IPS-18a (cell line): Measurements from ENCODE around the gene ZNF672.

Source experiments
- H3K27ac ChIP-seq: one replicate; pipeline ENCODE4 v1.5.1; 2013; ENCODE audit warnings: low read length
- H3K27me3 ChIP-seq: one replicate; pipeline ENCODE4 v1.6.1; 2013; ENCODE audit warnings: mild to moderate bottlenecking, low read length; ENCODE audit not compliant: control insufficient read depth, insufficient read depth
- H3K36me3 ChIP-seq: one replicate; pipeline ENCODE4 v1.6.1; 2013; ENCODE audit warnings: low read depth, low read length; ENCODE audit not compliant: control insufficient read depth
- H3K4me1 ChIP-seq: one replicate; pipeline ENCODE4 v1.6.1; 2013; ENCODE audit warnings: low read depth, low read length; ENCODE audit not compliant: control insufficient read depth
- H3K4me3 ChIP-seq: one replicate; pipeline ENCODE4 v1.5.1; 2013; ENCODE audit warnings: low read length
- H3K9ac ChIP-seq: one replicate; pipeline ENCODE4 v1.6.1; 2013; ENCODE audit warnings: mild to moderate bottlenecking, low read length, moderate library complexity
- H3K9me3 ChIP-seq: one replicate; pipeline ENCODE4 v1.6.1; 2013; ENCODE audit warnings: low read depth, low read length; ENCODE audit not compliant: control insufficient read depth

Gene ZNF672

DNA sequence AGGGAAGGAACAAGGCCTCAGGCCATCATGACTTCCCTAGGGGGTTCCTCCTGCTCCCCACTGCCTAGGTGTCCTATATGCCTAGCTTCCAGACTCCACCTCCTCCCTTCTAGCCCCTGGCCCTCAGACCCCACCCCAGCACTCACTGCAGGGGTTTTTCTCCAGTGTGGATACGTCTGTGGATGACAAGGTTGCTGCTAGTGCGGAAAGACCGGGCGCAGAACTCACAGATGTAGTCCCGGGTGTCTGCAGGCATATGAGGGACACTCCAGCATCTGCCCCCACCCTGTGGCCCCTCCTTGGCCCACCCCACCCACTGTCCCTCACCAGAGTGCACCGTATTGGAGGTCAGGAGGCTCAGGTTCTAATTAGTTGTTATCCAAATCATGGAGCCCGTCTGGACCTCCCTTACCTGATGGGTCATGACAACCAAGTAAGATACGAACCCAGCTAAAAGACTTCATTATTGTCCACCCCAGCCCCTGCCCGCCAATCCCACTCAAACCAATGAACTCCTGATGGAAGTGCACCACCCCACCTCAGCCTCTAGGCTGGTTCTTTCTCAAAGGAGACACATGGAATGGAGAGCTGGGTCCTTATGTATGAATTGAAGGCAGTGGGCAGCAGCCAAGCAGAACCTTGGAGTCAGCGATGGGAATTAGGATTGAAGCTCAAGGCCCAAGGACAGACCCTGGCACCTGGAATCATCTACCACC lies 12.7 kb downstream of the ZNF672 start:
- no peak overlapping the region for H3K27ac ChIP-seq
- no peak overlapping the region for H3K9ac ChIP-seq
- no peaks in the 10 kb centered on the region for H3K9me3 ChIP-seq
- peaks cover 62% of the 10 kb centered on the region for H3K36me3 ChIP-seq
- H3K4me1 ChIP-seq = no peaks in the 10 kb centered on the region
- no peak overlapping the region for H3K4me3 ChIP-seq
- H3K27me3 ChIP-seq = no peaks in the 10 kb centered on the region

DNA sequence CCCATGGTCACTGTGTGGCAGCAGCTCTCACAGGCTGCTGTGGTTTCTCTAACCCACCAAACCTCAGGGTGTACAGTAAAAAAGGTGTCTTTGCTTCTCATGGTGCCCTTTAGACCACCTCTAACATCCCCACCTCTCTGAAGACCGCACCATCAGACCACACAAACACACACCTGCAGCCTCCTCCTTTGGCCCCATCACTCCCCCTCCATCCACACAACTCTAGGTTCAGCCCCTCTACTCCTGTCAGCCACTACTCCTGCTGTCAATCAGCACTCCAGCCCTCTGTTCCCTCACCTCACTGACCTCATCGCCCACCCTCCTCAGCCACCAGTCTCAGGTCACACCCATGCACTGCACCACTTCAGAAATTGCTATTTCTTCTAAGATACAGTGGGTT lies 13.4 kb downstream of the ZNF672 start:
- H3K27ac ChIP-seq = no peak overlapping the region
- H3K36me3 ChIP-seq = peaks cover 58% of the 10 kb centered on the region

DNA sequence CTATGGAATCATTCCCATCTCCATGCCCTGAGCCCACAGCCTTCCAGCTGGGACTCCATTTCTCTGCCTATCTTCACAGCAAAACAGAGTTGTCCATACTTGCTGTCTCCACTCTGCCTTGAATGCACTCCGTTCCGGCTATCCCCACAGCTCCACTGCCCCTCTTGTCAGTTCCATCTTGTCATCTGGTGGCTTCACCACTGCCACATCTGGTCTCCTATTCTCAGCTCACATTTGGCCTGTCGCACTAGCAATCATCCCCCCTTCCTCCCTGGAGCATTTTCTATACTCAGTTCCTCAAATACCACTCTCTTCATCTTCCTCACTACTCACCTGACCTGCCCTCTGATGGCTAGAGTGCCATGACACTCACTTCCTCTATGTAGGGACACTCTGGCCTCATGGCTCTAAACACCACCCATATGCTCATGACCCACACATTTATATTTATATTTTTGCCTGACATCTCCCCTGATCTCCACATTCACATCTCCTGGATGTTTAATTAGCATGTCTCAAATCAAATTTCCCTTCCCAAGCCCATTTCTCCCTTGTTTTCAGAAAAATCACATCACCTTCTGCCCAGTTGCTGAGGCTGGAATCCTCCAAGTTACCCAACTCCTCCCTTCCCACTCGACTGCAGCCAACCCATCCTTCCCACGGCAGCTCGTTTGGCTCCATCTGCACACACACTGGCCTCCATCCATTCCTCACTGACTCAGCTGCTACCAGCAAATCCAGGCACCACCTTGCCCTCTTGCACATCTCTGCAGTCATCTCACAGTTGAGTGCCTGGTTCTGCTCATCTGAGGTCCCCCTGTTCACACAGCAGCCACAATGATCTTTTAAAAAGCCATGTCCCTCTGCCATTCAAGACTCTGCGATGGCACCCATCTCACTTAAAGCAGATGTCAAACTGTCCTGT lies 14.7 kb downstream of the ZNF672 start:
- H3K27ac ChIP-seq = no peak overlapping the region
- H3K4me3 ChIP-seq = no peak overlapping the region
- peaks cover 5% of the 10 kb centered on the region for H3K4me1 ChIP-seq
- peaks cover 50% of the 10 kb centered on the region for H3K36me3 ChIP-seq
- H3K27me3 ChIP-seq = no peaks in the 10 kb centered on the region
- no peaks in the 10 kb centered on the region for H3K9me3 ChIP-seq
- no peak overlapping the region for H3K9ac ChIP-seq

More for the DNA sequence above, 13.4 kb downstream of the ZNF672 start:
- H3K9ac ChIP-seq = no peak overlapping the region
- H3K4me1 ChIP-seq = no peaks in the 10 kb centered on the region
- no peaks in the 10 kb centered on the region for H3K9me3 ChIP-seq
- H3K4me3 ChIP-seq = no peak overlapping the region
- no peaks in the 10 kb centered on the region for H3K27me3 ChIP-seq

DNA sequence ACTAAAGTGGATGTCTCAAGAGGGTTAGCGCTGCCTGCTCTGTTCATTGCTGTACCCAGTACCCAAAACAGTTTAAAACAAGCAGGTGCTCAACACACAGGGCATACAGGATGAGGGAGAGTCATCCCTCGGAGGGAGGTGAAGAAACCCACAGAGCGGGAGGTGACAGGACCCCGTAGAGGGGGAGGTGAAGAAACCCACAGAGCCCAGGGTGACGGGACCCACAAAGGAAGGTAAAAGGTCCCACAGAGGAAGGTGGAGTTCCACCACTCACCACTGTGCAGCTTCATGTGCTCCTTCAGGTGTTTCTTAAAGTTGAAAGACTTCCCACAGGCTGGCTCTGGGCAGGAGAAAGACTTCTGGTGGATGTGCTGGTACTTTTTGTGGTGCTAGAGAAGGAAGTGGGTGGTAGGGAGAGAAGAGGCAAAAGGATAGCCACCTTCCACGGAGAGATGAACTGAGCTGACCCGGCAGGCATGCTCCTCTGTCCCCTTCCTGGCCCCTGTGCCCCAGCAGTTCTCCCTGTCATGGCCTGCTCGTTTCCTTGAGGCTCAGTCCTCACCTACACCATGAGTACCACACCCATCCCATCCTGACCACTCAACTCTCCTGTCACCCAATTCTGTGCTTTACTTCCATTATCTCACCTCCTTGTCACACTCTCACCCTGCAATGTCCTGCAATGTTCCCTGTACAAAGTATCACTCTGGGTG lies 15.8 kb downstream of the ZNF672 start:
- H3K9ac ChIP-seq = no peak overlapping the region
- peaks cover 39% of the 10 kb centered on the region for H3K36me3 ChIP-seq
- H3K9me3 ChIP-seq = no peaks in the 10 kb centered on the region
- H3K27me3 ChIP-seq = no peaks in the 10 kb centered on the region
- H3K27ac ChIP-seq = no peak overlapping the region
- peaks cover 5% of the 10 kb centered on the region for H3K4me1 ChIP-seq
- no peak overlapping the region for H3K4me3 ChIP-seq

DNA sequence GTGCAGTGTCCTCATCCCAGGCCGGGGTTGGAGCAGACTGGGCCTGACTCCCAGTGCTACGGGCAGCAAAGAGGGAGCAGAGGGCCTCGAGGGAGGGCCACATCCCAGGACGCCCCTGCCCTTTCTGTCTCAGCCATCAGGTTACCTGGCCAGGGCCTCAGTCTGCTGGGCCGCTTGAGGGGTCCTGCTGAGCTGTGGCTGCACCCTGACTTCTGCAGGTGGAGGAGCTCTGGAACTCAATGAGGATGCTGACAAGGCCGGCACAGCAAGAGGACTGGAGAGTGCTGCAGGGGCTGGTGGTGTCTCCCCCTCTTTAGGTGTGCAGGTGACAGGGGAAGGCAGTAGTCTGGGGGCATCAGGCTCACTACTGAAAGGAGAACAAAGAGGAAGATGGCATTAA lies 17.6 kb downstream of the ZNF672 start:
- no peaks in the 10 kb centered on the region for H3K9me3 ChIP-seq
- peaks cover 5% of the 10 kb centered on the region for H3K4me1 ChIP-seq
- no peak overlapping the region for H3K9ac ChIP-seq
- peaks cover 22% of the 10 kb centered on the region for H3K36me3 ChIP-seq
- H3K27me3 ChIP-seq = peaks cover 7% of the 10 kb centered on the region
- H3K4me3 ChIP-seq = no peak overlapping the region
- no peak overlapping the region for H3K27ac ChIP-seq

- Histone ChIP-seq H3K9ac (no peak overlapping the region), H3K4me3 (no peak overlapping the region), H3K36me3 (peaks cover 22% of the 10 kb centered on the region), H3K9me3 (no peaks in the 10 kb centered on the region), H3K27ac (no peak overlapping the region), H3K4me1 (peaks cover 5% of the 10 kb centered on the region), H3K27me3 (peaks cover 9% of the 10 kb centered on the region)
These were observed 18.2 kb downstream of the ZNF672 start for GRCh38 chr1:248856176-248856575.

DNA sequence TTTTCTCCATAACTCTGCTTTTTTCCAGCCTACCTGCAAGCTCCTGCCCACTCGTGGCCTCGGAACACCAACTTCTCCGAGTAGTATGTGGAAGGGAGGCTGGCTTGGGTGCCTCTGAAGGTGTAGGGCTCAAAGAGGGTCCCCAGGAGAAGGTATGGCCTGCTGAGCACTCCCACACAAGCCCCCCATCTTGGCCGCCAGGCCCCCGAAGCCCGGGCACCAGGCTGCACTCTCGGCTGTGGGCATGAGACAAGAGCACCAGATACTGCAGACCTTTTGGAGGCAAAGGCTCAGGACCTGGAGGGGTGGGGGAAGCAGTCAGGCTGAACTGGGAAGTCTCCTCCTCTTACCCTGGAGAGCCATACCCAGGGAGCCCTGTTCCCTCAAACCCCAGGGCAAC lies 19.2 kb downstream of the ZNF672 start:
- Histone ChIP-seq H3K27ac (no peak overlapping the region), H3K9ac (peak overlapping the region; percentile 66), H3K4me3 (peak overlapping the region; percentile 59)

GRCh38 chr1:248857749-248858095 lies 19.7 kb downstream of the ZNF672 start:
- H3K27ac ChIP-seq = peak overlapping the region; percentile 5
- H3K4me3 ChIP-seq = peak overlapping the region; percentile 59
- peak overlapping the region; percentile 66 for H3K9ac ChIP-seq
- peaks cover 8% of the 10 kb centered on the region for H3K4me1 ChIP-seq
- H3K27me3 ChIP-seq = peaks cover 25% of the 10 kb centered on the region
- no peaks in the 10 kb centered on the region for H3K9me3 ChIP-seq
- peaks cover 22% of the 10 kb centered on the region for H3K36me3 ChIP-seq

More for the DNA sequence above, 19.2 kb downstream of the ZNF672 start:
- no peaks in the 10 kb centered on the region for H3K9me3 ChIP-seq
- H3K4me1 ChIP-seq = peaks cover 5% of the 10 kb centered on the region
- peaks cover 22% of the 10 kb centered on the region for H3K36me3 ChIP-seq
- H3K27me3 ChIP-seq = peaks cover 19% of the 10 kb centered on the region

- peak overlapping the region; percentile 66 for H3K9ac ChIP-seq
- peak overlapping the region; percentile 59 for H3K4me3 ChIP-seq
- no peaks in the 10 kb centered on the region for H3K9me3 ChIP-seq
- H3K36me3 ChIP-seq = peaks cover 18% of the 10 kb centered on the region
- peak overlapping the region; percentile 5 for H3K27ac ChIP-seq
- H3K27me3 ChIP-seq = peaks cover 30% of the 10 kb centered on the region
- H3K4me1 ChIP-seq = peaks cover 10% of the 10 kb centered on the region
These were observed 20.3 kb downstream of the ZNF672 start for GRCh38 chr1:248858096-248858890.

DNA sequence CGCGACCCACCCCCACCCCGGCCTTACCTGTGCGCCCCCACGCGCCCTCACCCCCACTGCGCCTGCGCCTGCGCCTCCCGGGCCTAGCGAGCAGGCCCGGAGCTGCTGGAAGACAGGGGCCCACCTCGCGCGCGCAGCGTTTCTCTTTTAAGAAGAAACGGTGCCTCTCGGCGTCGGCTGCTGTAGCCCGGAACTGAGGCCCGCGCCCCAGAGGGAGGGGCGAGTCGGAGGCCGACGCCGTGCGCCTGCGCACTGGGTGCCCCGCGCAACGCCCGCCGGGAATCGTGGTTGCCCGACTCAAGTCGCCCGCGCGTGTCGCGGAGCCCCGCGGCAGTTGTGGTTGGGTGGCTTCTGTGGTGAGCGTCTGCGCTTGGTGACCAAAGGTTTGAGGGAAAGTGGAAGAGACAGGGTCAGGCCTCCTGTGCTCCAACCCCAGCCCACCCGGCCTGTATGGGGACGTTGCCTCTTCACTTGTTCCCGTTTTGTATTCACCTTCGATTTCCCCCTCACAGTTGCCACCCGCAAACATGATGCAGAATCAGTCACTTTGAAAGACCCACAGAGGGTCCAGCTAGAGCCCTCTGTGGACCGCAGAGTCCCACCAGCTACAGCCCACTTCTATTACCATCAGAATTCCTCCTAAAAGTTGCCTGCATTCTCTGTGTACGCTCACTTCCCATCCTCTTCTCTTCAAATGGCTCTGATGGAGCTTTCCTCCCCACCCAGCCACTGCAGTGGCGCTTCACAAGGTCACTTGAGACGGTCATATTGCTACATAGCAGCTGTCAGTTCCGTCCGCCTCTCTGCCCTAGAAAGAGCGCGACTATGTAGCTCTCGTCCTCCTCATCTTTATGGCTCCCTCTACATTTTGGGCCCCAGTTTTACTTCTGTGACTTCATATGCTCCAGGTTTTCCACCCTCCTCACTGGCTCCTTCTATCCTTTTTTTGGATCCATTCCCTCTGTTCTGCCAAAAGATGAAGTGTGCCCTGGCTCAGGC lies 21.2 kb downstream of the ZNF672 start, which contains the start of gene ZNF692:
Gene ZNF692, minus strand, starts transcription at position 195 of the 999 bp plus-strand sequence. CDS start 776 bp downstream, outside the sequence.
- Histone ChIP-seq H3K9ac (peak within 1 kb of the TSS; percentile 68), H3K4me3 (peak within 1 kb of the TSS; percentile 59), H3K4me1 (peaks cover 10% of the 10 kb centered on the region), H3K9me3 (no peaks in the 10 kb centered on the region), H3K27ac (peak within 1 kb of the TSS; percentile 55), H3K36me3 (peaks cover 9% of the 10 kb centered on the region), H3K27me3 (peaks cover 37% of the 10 kb centered on the region)
